ENCODE results near the gene RPL3.

DNA sequence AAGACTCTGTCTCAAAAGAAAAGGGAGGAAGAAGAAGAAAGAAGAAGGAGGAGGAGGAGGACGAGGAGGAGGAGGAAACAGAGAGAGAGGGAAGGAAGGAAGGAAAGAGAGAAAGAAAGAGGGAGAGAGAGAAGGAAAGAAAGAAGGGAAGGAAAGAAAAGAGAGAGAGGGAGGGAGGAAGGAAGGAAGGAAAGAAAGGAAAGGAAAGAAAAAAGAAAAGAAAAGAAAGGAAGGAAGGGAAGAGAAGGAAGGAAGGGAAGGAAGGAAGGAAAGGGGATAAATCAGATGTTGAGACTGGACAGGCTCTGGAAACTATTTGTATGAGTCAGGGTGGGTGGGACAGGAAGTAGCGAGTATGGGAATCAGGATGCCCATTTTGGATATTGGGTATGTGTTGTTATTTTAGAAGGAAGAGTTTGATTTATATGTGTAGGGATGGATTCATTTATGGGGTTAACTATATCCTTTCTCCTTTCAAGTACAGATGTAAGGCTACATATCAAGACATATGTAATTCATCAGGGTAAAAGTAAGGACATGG is 6.0 kb upstream of the RPL3 start:
- TF ChIP-seq CTCF (IDR thresholded peaks at IDR 0.05) (no peak), POLR2A (IDR thresholded peaks at IDR 0.05) (no peak)
